ENCODE results near the gene ANTKMT. TPM values are rescaled to one million over a fixed set of nuclear protein-coding genes. Genes with fewer than 3 reads are reported as not detected.

The ANTKMT gene
- total RNA-seq, 1 experiment from 2014 or later: 49.6 TPM

DNA sequence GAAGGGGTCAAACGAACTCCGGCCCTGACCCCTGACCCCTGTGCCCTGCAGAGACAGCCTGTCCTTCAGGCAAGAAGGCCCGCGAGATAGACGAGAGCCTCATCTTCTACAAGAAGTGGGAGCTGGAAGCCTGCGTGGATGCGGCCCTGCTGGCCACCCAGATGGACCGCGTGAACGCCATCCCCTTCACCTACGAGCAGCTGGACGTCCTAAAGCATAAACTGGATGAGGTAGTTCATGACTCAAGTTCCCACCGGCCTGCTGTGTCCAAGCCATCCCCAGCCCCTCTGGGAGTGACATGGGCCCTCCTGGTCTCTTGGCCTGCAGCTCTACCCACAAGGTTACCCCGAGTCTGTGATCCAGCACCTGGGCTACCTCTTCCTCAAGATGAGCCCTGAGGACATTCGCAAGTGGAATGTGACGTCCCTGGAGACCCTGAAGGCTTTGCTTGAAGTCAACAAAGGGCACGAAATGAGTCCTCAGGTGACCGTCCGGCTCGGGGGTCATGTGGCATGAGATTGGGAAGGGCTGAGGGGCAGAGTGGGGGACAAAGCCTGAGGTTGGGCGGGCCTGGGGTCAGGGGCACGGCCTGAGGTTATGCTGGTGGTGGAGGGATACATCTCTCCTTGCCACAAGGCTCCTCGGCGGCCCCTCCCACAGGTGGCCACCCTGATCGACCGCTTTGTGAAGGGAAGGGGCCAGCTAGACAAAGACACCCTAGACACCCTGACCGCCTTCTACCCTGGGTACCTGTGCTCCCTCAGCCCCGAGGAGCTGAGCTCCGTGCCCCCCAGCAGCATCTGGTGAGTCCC is 45.3 kb downstream of the ANTKMT start:
- peaks cover 10% of the 10 kb centered on the region for H3K27me3 Mint-ChIP-seq (ENCODE audit: unreplicated experiment)
- no TSS peak for BruUV-seq (replicated peaks)
- no peak overlapping the region for H3K4me3 Mint-ChIP-seq (ENCODE audit: low read depth, unreplicated experiment)
- peaks cover 7% of the 10 kb centered on the region for H3K4me1 Mint-ChIP-seq (ENCODE audit: low read depth, unreplicated experiment)
- intact Hi-C loops (cut with micrococcal nuclease; ENCODE audit: unreplicated experiment): no loop called here
- CTCF ChIA-PET: no interaction called here
- no peaks in the 10 kb centered on the region for H3K9me3 Mint-ChIP-seq (ENCODE audit: low read depth, unreplicated experiment)
- peaks cover 4% of the 10 kb centered on the region for H3K36me3 Mint-ChIP-seq (ENCODE audit: insufficient read depth, unreplicated experiment)
- no peak for DNase-seq
- TF ChIP-seq, protein P1, sequence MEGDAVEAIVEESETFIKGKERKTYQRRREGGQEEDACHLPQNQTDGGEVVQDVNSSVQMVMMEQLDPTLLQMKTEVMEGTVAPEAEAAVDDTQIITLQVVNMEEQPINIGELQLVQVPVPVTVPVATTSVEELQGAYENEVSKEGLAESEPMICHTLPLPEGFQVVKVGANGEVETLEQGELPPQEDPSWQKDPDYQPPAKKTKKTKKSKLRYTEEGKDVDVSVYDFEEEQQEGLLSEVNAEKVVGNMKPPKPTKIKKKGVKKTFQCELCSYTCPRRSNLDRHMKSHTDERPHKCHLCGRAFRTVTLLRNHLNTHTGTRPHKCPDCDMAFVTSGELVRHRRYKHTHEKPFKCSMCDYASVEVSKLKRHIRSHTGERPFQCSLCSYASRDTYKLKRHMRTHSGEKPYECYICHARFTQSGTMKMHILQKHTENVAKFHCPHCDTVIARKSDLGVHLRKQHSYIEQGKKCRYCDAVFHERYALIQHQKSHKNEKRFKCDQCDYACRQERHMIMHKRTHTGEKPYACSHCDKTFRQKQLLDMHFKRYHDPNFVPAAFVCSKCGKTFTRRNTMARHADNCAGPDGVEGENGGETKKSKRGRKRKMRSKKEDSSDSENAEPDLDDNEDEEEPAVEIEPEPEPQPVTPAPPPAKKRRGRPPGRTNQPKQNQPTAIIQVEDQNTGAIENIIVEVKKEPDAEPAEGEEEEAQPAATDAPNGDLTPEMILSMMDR (IDR thresholded peaks at IDR 0.05; ENCODE audit: unreplicated experiment): no peak
- no peak overlapping the region for H3K27ac Mint-ChIP-seq (ENCODE audit: unreplicated experiment)

DNA sequence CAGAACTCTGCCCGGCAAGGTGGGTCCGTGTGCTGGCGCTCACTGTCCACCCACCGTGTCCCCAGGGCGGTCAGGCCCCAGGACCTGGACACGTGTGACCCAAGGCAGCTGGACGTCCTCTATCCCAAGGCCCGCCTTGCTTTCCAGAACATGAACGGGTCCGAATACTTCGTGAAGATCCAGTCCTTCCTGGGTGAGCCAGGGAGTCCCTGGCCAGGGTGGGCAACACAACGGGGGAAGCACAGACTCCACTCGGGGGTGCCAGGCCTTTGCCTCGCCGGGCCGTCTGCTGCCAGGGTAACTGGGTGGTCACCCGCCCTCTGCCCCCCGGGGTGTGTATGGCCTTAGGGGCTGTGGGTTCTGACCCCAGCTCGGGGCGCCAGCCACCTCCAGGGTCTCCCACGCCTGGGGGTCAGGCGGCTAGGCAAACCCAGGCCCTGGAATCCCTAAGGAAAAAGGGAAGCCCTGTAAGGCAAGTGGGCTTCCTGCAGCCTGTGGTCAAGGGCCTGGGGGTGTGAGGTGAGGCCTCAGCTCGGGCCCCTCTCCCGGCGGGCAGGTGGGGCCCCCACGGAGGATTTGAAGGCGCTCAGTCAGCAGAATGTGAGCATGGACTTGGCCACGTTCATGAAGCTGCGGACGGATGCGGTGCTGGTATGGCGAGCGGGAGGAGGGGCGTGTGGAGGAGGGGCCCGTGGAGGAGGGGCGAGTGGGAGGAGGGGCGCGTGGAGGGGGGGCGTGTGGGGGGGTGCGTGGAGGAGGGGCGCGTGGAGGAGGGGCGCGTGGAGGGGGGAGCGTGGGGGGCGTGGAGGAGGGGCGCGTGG is 46.1 kb downstream of the ANTKMT start:
- CTCF ChIA-PET: no interaction called here
- BruUV-seq (replicated peaks): no TSS peak
- Mint-ChIP-seq H3K36me3 (ENCODE audit: insufficient read depth, unreplicated experiment) (peaks cover 4% of the 10 kb centered on the region), H3K27ac (ENCODE audit: unreplicated experiment) (no peak overlapping the region), H3K27me3 (ENCODE audit: unreplicated experiment) (peaks cover 10% of the 10 kb centered on the region), H3K4me3 (ENCODE audit: low read depth, unreplicated experiment) (no peak overlapping the region), H3K4me1 (ENCODE audit: low read depth, unreplicated experiment) (no peaks in the 10 kb centered on the region), H3K9me3 (ENCODE audit: low read depth, unreplicated experiment) (no peaks in the 10 kb centered on the region)
- no peak for DNase-seq
- intact Hi-C loops (cut with micrococcal nuclease; ENCODE audit: unreplicated experiment): no loop called here
- TF ChIP-seq, protein P1 (IDR thresholded peaks at IDR 0.05; ENCODE audit: unreplicated experiment): no peak

DNA sequence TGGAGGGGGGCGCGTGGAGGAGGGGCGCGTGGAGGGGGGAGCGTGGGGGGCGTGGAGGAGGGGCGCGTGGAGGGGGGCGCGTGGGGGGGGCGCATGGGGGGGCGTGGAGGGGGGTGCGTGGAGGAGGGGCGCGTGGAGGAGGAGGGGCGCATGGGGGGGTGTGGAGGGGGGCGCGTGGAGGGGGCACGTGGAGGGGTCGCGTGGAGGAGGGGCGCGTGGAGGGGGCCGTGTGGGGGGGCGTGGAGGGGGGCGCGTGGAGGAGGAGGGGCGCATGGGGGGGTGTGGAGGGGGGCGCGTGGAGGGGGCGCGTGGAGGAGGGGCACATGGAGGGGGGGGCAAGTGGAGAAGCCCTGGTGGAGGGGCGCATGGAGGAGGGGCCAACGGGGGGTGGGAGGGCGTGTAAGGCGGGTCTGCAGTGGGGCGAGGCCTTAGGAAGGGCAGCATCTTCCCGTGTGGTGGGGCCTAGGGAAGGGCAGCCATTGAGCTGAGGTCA is 46.8 kb downstream of the ANTKMT start:
- BruUV-seq (replicated peaks): no TSS peak
- intact Hi-C loops (cut with micrococcal nuclease; ENCODE audit: unreplicated experiment): no loop called here
- Mint-ChIP-seq H3K4me3 (ENCODE audit: low read depth, unreplicated experiment) (no peak overlapping the region), H3K36me3 (ENCODE audit: insufficient read depth, unreplicated experiment) (peaks cover 4% of the 10 kb centered on the region), H3K27me3 (ENCODE audit: unreplicated experiment) (peaks cover 10% of the 10 kb centered on the region), H3K27ac (ENCODE audit: unreplicated experiment) (no peak overlapping the region), H3K4me1 (ENCODE audit: low read depth, unreplicated experiment) (no peaks in the 10 kb centered on the region), H3K9me3 (ENCODE audit: low read depth, unreplicated experiment) (no peaks in the 10 kb centered on the region)
- no peak for DNase-seq
- CTCF ChIA-PET: no interaction called here
- TF ChIP-seq, protein P1 (IDR thresholded peaks at IDR 0.05; ENCODE audit: unreplicated experiment): no peak

DNA sequence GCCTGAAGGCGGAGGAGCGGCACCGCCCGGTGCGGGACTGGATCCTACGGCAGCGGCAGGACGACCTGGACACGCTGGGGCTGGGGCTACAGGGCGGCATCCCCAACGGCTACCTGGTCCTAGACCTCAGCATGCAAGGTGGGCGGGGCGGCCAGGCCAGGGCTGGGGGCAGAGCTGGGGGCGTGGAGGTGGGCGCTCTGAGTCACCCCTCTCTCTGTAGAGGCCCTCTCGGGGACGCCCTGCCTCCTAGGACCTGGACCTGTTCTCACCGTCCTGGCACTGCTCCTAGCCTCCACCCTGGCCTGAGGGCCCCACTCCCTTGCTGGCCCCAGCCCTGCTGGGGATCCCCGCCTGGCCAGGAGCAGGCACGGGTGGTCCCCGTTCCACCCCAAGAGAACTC is 47.5 kb downstream of the ANTKMT start:
- DNase-seq: no peak
- no TSS peak for BruUV-seq (replicated peaks)
- H3K4me1 Mint-ChIP-seq (ENCODE audit: low read depth, unreplicated experiment): no peaks in the 10 kb centered on the region
- peaks cover 4% of the 10 kb centered on the region for H3K36me3 Mint-ChIP-seq (ENCODE audit: insufficient read depth, unreplicated experiment)
- TF ChIP-seq, protein P1 (IDR thresholded peaks at IDR 0.05; ENCODE audit: unreplicated experiment): no peak
- H3K27me3 Mint-ChIP-seq (ENCODE audit: unreplicated experiment): peaks cover 11% of the 10 kb centered on the region
- CTCF ChIA-PET: no interaction called here
- no peak overlapping the region for H3K4me3 Mint-ChIP-seq (ENCODE audit: low read depth, unreplicated experiment)
- intact Hi-C loops (cut with micrococcal nuclease; ENCODE audit: unreplicated experiment): no loop called here
- no peak overlapping the region for H3K27ac Mint-ChIP-seq (ENCODE audit: unreplicated experiment)
- no peaks in the 10 kb centered on the region for H3K9me3 Mint-ChIP-seq (ENCODE audit: low read depth, unreplicated experiment)

All from Calu3 (cell line).